MM.1S (cell line): ENCODE results near the gene MARVELD3.
"Not testable (repeated sequence)": the region's sequence is repeated elsewhere in the genome, so short reads cannot be mapped to it uniquely, and the experiment has no call there.

ENCODE experiments used
- DNase-seq: peaks from one replicate; pipeline ENCODE4 v3.0.0-alpha.2; 2015
- H2AFZ ChIP-seq: fragments of 300-600 bp; sonication (generic); 2 replicates; pipeline ENCODE4 v1.6.0; 2016; ENCODE audit warnings: antibody characterized with exemption, low read length
- H3F3A ChIP-seq: fragments of 300-600 bp; sonication (generic); 2 replicates; pipeline ENCODE4 v1.6.1; 2016; ENCODE audit warnings: mild to moderate bottlenecking, antibody characterized with exemption, low read length, moderate library complexity, mixed read lengths; ENCODE audit not compliant: insufficient read depth
- H3K27ac ChIP-seq: fragments of 300-600 bp; sonication (generic); 2 replicates; pipeline ENCODE4 v1.5.1; 2016; ENCODE audit warnings: mild to moderate bottlenecking, low read length
- H3K27me3 ChIP-seq: fragments of 300-600 bp; sonication (generic); replicated peaks from 2 replicates; pipeline ENCODE4 v1.6.0; 2016; ENCODE audit warnings: low read length; ENCODE audit not compliant: insufficient read depth
- H3K36me3 ChIP-seq: fragments of 300-600 bp; sonication (generic); replicated peaks from 2 replicates; pipeline ENCODE4 v1.6.1; 2016; ENCODE audit warnings: mild to moderate bottlenecking, low read length, mixed read lengths; ENCODE audit not compliant: insufficient read depth
- H3K4me1 ChIP-seq: fragments of 300-600 bp; sonication (generic); 2 replicates; pipeline ENCODE4 v1.6.1; 2016; ENCODE audit warnings: low read length, mixed read lengths
- H3K4me2 ChIP-seq: fragments of 300-600 bp; sonication (generic); 2 replicates; pipeline ENCODE4 v1.6.0; 2016; ENCODE audit warnings: low read depth, low read length
- H3K4me3 ChIP-seq: fragments of 300-600 bp; sonication (generic); 2 replicates; pipeline ENCODE4 v1.5.1; 2016; ENCODE audit warnings: low read length, mixed read lengths
- H3K79me2 ChIP-seq: fragments of 300-600 bp; sonication (generic); 2 replicates; pipeline ENCODE4 v1.6.1; 2016; ENCODE audit warnings: mixed run types, low read length, mixed read lengths
- H3K9ac ChIP-seq: fragments of 300-600 bp; sonication (generic); 2 replicates; pipeline ENCODE4 v1.6.1; 2016; ENCODE audit warnings: low read length, mixed read lengths
- H3K9me2 ChIP-seq: fragments of 300-600 bp; sonication (generic); replicated peaks from 2 replicates; pipeline ENCODE4 v1.6.1; 2016; ENCODE audit warnings: mild to moderate bottlenecking, low read length, mixed read lengths; ENCODE audit not compliant: insufficient read depth
- H3K9me3 ChIP-seq: fragments of 300-600 bp; sonication (generic); replicated peaks from 2 replicates; pipeline ENCODE4 v1.6.1; 2016; ENCODE audit warnings: mild to moderate bottlenecking, low read length, mixed read lengths; ENCODE audit not compliant: insufficient read depth
- H4K20me1 ChIP-seq: fragments of 300-600 bp; sonication (generic); 2 replicates; pipeline ENCODE4 v1.6.1; 2016; ENCODE audit warnings: mild to moderate bottlenecking, low read length, moderate library complexity, mixed read lengths; ENCODE audit not compliant: insufficient read depth
- CTCF ChIP-seq: fragments of 300-600 bp; sonication (generic); IDR thresholded peaks from 2 replicates; pipeline ENCODE4 v1.5.1; 2016; ENCODE audit warnings: antibody characterized with exemption, low read length, mixed read lengths
- EZH2 ChIP-seq: fragments of 300-600 bp; sonication (generic); optimal IDR thresholded peaks from 2 replicates; pipeline ENCODE3; 2017; ENCODE audit warnings: low read depth, mild to moderate bottlenecking, antibody characterized with exemption, low read length, mixed read lengths
- EZH2phosphoT487 ChIP-seq: fragments of 300-600 bp; sonication (generic); IDR thresholded peaks from 2 replicates; pipeline ENCODE4 v1.6.1; 2018; ENCODE audit warnings: antibody characterized with exemption, low read length

MARVELD3 gene

DNA sequence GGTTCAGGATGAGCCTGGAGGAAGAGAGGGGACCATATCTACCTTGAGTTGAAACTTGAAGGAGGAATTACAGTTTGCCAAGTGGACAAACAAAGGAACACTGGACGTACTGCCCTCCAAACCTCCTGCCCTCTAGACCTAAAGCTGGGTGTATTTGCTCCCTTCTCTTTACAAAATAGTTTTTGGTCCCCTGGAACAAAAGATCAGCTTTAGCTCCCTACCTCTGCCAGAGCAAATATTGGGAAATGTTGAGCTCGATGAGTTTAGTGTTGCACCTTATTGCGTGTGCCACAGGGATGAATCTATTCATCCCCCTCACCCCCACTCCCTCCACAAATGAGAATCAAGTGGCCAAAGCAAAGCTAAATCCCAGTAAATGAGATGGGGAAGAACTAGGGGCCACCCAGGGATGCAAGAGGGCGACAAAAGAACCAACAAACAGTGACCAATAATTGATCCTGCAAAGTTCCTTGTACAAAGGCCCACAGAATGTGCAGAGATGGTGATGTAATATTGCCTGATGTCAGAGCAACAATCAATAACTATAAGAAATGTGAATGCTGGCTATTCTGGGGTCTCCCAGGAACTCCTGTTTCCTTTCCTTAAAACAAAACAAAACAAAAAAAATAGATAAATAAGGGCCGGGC is 31.9 kb upstream of the MARVELD3 start:
- no peak overlapping the region for H3K4me3 ChIP-seq
- no peaks in the 10 kb centered on the region for H3K79me2 ChIP-seq
- H4K20me1 ChIP-seq = no peaks in the 10 kb centered on the region
- no peak overlapping the region for H2AFZ ChIP-seq
- H3F3A ChIP-seq = no peaks in the 10 kb centered on the region
- H3K9ac ChIP-seq = no peak overlapping the region
- no peaks in the 10 kb centered on the region for H3K4me1 ChIP-seq
- no peaks in the 10 kb centered on the region for H3K9me3 ChIP-seq
- H3K9me2 ChIP-seq = no peaks in the 10 kb centered on the region
- H3K27ac ChIP-seq = no peak overlapping the region
- TF ChIP-seq EZH2phosphoT487 (no peak), EZH2 (no peak), CTCF (no peak)
- H3K4me2 ChIP-seq = no peak overlapping the region
- no peaks in the 10 kb centered on the region for H3K27me3 ChIP-seq
- no peak for DNase-seq
- no peaks in the 10 kb centered on the region for H3K36me3 ChIP-seq

- not testable (repeated sequence) for H3K27ac ChIP-seq, H3K27me3 ChIP-seq, H4K20me1 ChIP-seq, H3K9me2 ChIP-seq, H3K79me2 ChIP-seq, H3K4me1 ChIP-seq, H3K4me2 ChIP-seq, H2AFZ ChIP-seq, H3K9ac ChIP-seq, H3K4me3 ChIP-seq, DNase-seq, H3K9me3 ChIP-seq, H3F3A ChIP-seq, H3K36me3 ChIP-seq
These were observed 30.6 kb upstream of the MARVELD3 start for GRCh38 chr16:71595340-71595826.

- H3F3A ChIP-seq, H3K4me3 ChIP-seq, H3K4me2 ChIP-seq, H3K79me2 ChIP-seq, H2AFZ ChIP-seq, H3K9me2 ChIP-seq, H4K20me1 ChIP-seq, H3K9ac ChIP-seq, DNase-seq, H3K27me3 ChIP-seq, H3K9me3 ChIP-seq, H3K27ac ChIP-seq, H3K4me1 ChIP-seq, H3K36me3 ChIP-seq: not testable (repeated sequence)
These were observed 27.6 kb upstream of the MARVELD3 start for GRCh38 chr16:71598426-71598825.

DNA sequence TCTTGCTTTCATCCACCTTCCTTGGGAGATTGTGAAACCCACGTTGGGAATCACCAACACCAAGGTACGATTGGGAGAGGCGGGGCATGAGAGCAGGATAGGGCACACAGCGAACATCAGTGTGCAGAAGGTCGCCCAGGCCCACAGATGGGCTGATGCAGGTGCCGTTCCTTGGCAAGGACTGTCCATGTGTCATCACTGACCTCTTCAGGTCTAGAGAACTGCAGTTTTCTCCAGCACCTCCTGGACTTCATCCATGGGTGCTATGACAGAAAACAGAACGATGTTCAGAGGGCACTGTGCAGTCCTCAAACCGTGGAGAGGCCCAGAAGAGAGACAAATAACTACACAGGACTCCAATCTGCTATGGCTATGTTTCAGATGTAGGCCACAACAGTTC is 25.2 kb upstream of the MARVELD3 start:
- H3K79me2 ChIP-seq = no peaks in the 10 kb centered on the region
- H3K27ac ChIP-seq = no peak overlapping the region
- H3K4me3 ChIP-seq = no peak overlapping the region
- TF ChIP-seq EZH2 = no peak
- no peak for TF ChIP-seq CTCF
- TF ChIP-seq EZH2phosphoT487 = no peak
- H3K4me2 ChIP-seq = no peak overlapping the region
- no peak overlapping the region for H2AFZ ChIP-seq
- H3F3A ChIP-seq = no peaks in the 10 kb centered on the region
- H3K9ac ChIP-seq = no peak overlapping the region
- no peaks in the 10 kb centered on the region for H3K9me2 ChIP-seq
- H3K36me3 ChIP-seq = no peaks in the 10 kb centered on the region
- DNase-seq = no peak
- no peaks in the 10 kb centered on the region for H3K9me3 ChIP-seq
- no peaks in the 10 kb centered on the region for H3K4me1 ChIP-seq
- H4K20me1 ChIP-seq = no peaks in the 10 kb centered on the region
- no peaks in the 10 kb centered on the region for H3K27me3 ChIP-seq
